HEK293 (cell line): ENCODE measurements around the gene FHDC1.

ENCODE experiments used
- CTCF ChIA-PET: fragments of 350-600 bp; formaldehyde crosslinking; extraction: SDS; loops from one replicate; lab custom pipeline; 2021; ENCODE audit warnings: antibody characterized with exemption; lab: Yijun Ruan, JAX
- POLR2A ChIA-PET: fragments of 300-600 bp; formaldehyde crosslinking; extraction: SDS; loops from one replicate; lab custom pipeline; 2020; ENCODE audit warnings: antibody characterized with exemption, inconsistent platforms; lab: Yijun Ruan, JAX
- H3K27ac ChIP-seq: fragments of 200-500 bp; sonication (Bioruptor generic); 2 replicates; pipeline ENCODE4 v1.5.1; 2014; ENCODE audit warnings: low read depth, low read length, control low read depth, inconsistent platforms; ENCODE audit errors: extremely low read depth
- H3K36me3 ChIP-seq, 2 experiments: fragments of 200-500 bp in 1 of 2; sonication (Bioruptor generic) in 1 of 2; 1 replicate in 1 of 2; 2 replicates in 1 of 2; pipeline ENCODE4 v1.5.1; 2014 to 2017; ENCODE audit warnings: inconsistent platforms in 2 of 2, low read length in 2 of 2; ENCODE audit not compliant: control insufficient read depth in 2 of 2, insufficient read depth in 1 of 2
- H3K4me1 ChIP-seq: fragments of 200-500 bp; sonication (Bioruptor generic); 2 replicates; pipeline ENCODE4 v1.5.1; 2014; ENCODE audit warnings: mild to moderate bottlenecking, low read length, inconsistent platforms; ENCODE audit not compliant: control insufficient read depth, insufficient read depth
- H3K4me3 ChIP-seq: 2 replicates; pipeline ENCODE4 v1.5.1; 2011; ENCODE audit warnings: low read depth, mild to moderate bottlenecking, control low read depth, low read length, moderate library complexity
- H3K9me3 ChIP-seq: fragments of 200-500 bp; sonication (Bioruptor generic); 2 replicates; pipeline ENCODE4 v1.5.1; 2014; ENCODE audit warnings: low read depth, low read length, inconsistent platforms; ENCODE audit not compliant: control insufficient read depth, insufficient read depth
- CTCF ChIP-seq: fragments of 450-650 bp; formaldehyde crosslinking; IDR thresholded peaks from 2 replicates; pipeline ENCODE4 v1.5.1; 2016; ENCODE audit warnings: missing biosample characterization, missing genetic modification characterization
- GLI2 ChIP-seq: fragments of 450-650 bp; formaldehyde crosslinking; IDR thresholded peaks from 2 replicates; pipeline ENCODE4; 2017; ENCODE audit warnings: missing biosample characterization, missing genetic modification characterization, low read depth, borderline replicate concordance
- GLI4 ChIP-seq: fragments of 450-650 bp; formaldehyde crosslinking; IDR thresholded peaks from 2 replicates; pipeline ENCODE4 v1.5.1; 2016; ENCODE audit warnings: missing biosample characterization, missing genetic modification characterization
- SETDB1 ChIP-seq: IDR thresholded peaks from one replicate; pipeline ENCODE4 v1.6.1; 2017; ENCODE audit warnings: mild to moderate bottlenecking, low read length, moderate library complexity, mixed read lengths; ENCODE audit not compliant: insufficient read length
- ZBTB21 ChIP-seq: fragments of 450-650 bp; formaldehyde crosslinking; IDR thresholded peaks from 2 replicates; pipeline ENCODE4 v1.5.1; 2017; ENCODE audit warnings: missing biosample characterization, missing genetic modification characterization
- ZBTB8A ChIP-seq: fragments of 450-650 bp; formaldehyde crosslinking; IDR thresholded peaks from 2 replicates; pipeline ENCODE4 v1.5.1; 2016; ENCODE audit warnings: missing biosample characterization, missing genetic modification characterization
- ZFP37 ChIP-seq: fragments of 450-650 bp; formaldehyde crosslinking; IDR thresholded peaks from 2 replicates; pipeline ENCODE4 v1.5.1; 2016; ENCODE audit warnings: missing biosample characterization, missing genetic modification characterization
- ZNF112 ChIP-seq: fragments of 450-650 bp; formaldehyde crosslinking; IDR thresholded peaks from 2 replicates; pipeline ENCODE4 v1.5.0; 2017; ENCODE audit warnings: missing biosample characterization, missing genetic modification characterization
- ZNF132 ChIP-seq: fragments of 450-650 bp; formaldehyde crosslinking; IDR thresholded peaks from 2 replicates; pipeline ENCODE4 v1.5.1; 2017; ENCODE audit warnings: missing biosample characterization, missing genetic modification characterization, borderline replicate concordance
- ZNF155 ChIP-seq: fragments of 450-650 bp; formaldehyde crosslinking; IDR thresholded peaks from 2 replicates; pipeline ENCODE4 v1.5.1; 2016; ENCODE audit warnings: missing biosample characterization, missing genetic modification characterization
- ZNF19 ChIP-seq: fragments of 450-650 bp; formaldehyde crosslinking; IDR thresholded peaks from 2 replicates; pipeline ENCODE4; 2016; ENCODE audit warnings: missing biosample characterization, missing genetic modification characterization, low read depth
- ZNF366 ChIP-seq: fragments of 450-650 bp; formaldehyde crosslinking; conservative IDR thresholded peaks from 2 replicates; pipeline ENCODE4 v1.5.1; 2016; ENCODE audit warnings: missing biosample characterization, missing genetic modification characterization
- ZNF398 ChIP-seq: fragments of 450-650 bp; formaldehyde crosslinking; IDR thresholded peaks from 2 replicates; pipeline ENCODE4 v1.5.1; 2017; ENCODE audit warnings: missing biosample characterization, missing genetic modification characterization
- ZNF423 ChIP-seq: fragments of 450-650 bp; formaldehyde crosslinking; IDR thresholded peaks from 2 replicates; pipeline ENCODE4 v1.5.1; 2016; ENCODE audit warnings: missing biosample characterization, missing genetic modification characterization
- ZNF473 ChIP-seq: fragments of 450-650 bp; formaldehyde crosslinking; IDR thresholded peaks from 2 replicates; pipeline ENCODE4 v1.5.1; 2017; ENCODE audit warnings: missing biosample characterization, missing genetic modification characterization
- ZNF555 ChIP-seq: fragments of 450-650 bp; formaldehyde crosslinking; conservative IDR thresholded peaks from 2 replicates; pipeline ENCODE4 v1.5.1; 2017; ENCODE audit warnings: missing biosample characterization, mild to moderate bottlenecking, missing genetic modification characterization, inconsistent platforms
- ZNF560 ChIP-seq: fragments of 450-650 bp; formaldehyde crosslinking; IDR thresholded peaks from 2 replicates; pipeline ENCODE4 v1.5.1; 2017; ENCODE audit warnings: missing biosample characterization, missing genetic modification characterization, borderline replicate concordance
- ZNF621 ChIP-seq: fragments of 450-650 bp; formaldehyde crosslinking; IDR thresholded peaks from 2 replicates; pipeline ENCODE4 v1.5.1; 2017; ENCODE audit warnings: missing biosample characterization, missing genetic modification characterization
- ZNF623 ChIP-seq: fragments of 450-650 bp; formaldehyde crosslinking; IDR thresholded peaks from 2 replicates; pipeline ENCODE4 v1.5.1; 2016; ENCODE audit warnings: missing biosample characterization, missing genetic modification characterization
- TF ChIP-seq, protein P1 (sequence below): fragments of 450-650 bp; formaldehyde crosslinking; IDR thresholded peaks from 2 replicates; pipeline ENCODE4 v1.5.1; 2016; ENCODE audit warnings: missing biosample characterization, missing genetic modification characterization
- TF ChIP-seq, protein P2 (sequence below): fragments of 450-650 bp; formaldehyde crosslinking; IDR thresholded peaks from 2 replicates; pipeline ENCODE4 v1.5.1; 2017; ENCODE audit warnings: missing biosample characterization, missing genetic modification characterization
- TF ChIP-seq, protein P3 (sequence below): fragments of 450-650 bp; formaldehyde crosslinking; IDR thresholded peaks from 2 replicates; pipeline ENCODE4 v1.5.1; 2016; ENCODE audit warnings: missing biosample characterization, missing genetic modification characterization
- TF ChIP-seq, protein P4 (sequence below): fragments of 450-650 bp; formaldehyde crosslinking; IDR thresholded peaks from 2 replicates; pipeline ENCODE4 v1.5.1; 2017; ENCODE audit warnings: missing biosample characterization, mild to moderate bottlenecking, missing genetic modification characterization, moderate library complexity

Gene FHDC1

GRCh38 chr4:152940461-152940860 lies 4.3 kb downstream of the FHDC1 start (continued):
- TF ChIP-seq, protein P1, sequence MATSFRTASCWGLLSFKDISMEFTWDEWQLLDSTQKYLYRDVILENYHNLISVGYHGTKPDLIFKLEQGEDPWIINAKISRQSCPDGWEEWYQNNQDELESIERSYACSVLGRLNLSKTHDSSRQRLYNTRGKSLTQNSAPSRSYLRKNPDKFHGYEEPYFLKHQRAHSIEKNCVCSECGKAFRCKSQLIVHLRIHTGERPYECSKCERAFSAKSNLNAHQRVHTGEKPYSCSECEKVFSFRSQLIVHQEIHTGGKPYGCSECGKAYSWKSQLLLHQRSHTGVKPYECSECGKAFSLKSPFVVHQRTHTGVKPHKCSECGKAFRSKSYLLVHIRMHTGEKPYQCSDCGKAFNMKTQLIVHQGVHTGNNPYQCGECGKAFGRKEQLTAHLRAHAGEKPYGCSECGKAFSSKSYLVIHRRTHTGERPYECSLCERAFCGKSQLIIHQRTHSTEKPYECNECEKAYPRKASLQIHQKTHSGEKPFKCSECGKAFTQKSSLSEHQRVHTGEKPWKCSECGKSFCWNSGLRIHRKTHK, result no peak
- TF ChIP-seq ZNF623 (tag by site-specific recombination) (no peak), ZNF560 (tag by site-specific recombination) (no peak), ZFP37 (tag by site-specific recombination) (no peak), ZNF423 (no peak)
- TF ChIP-seq, protein P2, sequence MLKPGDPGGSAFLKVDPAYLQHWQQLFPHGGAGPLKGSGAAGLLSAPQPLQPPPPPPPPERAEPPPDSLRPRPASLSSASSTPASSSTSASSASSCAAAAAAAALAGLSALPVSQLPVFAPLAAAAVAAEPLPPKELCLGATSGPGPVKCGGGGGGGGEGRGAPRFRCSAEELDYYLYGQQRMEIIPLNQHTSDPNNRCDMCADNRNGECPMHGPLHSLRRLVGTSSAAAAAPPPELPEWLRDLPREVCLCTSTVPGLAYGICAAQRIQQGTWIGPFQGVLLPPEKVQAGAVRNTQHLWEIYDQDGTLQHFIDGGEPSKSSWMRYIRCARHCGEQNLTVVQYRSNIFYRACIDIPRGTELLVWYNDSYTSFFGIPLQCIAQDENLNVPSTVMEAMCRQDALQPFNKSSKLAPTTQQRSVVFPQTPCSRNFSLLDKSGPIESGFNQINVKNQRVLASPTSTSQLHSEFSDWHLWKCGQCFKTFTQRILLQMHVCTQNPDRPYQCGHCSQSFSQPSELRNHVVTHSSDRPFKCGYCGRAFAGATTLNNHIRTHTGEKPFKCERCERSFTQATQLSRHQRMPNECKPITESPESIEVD, result no peak

GRCh38 chr4:152941411-152941810 lies 5.3 kb downstream of the FHDC1 start:
- Histone ChIP-seq H3K4me3 (no peak overlapping the region), H3K36me3 (no peaks in the 10 kb centered on the region), H3K4me1 (no peaks in the 10 kb centered on the region), H3K9me3 (no peaks in the 10 kb centered on the region), H3K27ac (no peak overlapping the region)
- POLR2A ChIA-PET, result interaction anchor here (0.5 to 0.7 kb wide), 2 partner anchors 9 to 38 kb away, joined by 3 to 4 read pairs; no protein-coding TSS in a partner anchor
- CTCF ChIA-PET, result interaction anchor here (0.7 to 2.0 kb wide), 3 partner anchors 89 to 187 kb away, joined by 3 to 6 read pairs (median 4); no protein-coding TSS in a partner anchor
- TF ChIP-seq ZNF112 (no peak), ZNF423 (no peak), ZNF155 (tag by site-specific recombination) (no peak), ZNF19 (tag by site-specific recombination) (no peak), ZNF473 (no peak), ZNF621 (tag by site-specific recombination) (no peak), SETDB1 (no peak), ZNF555 (tag by site-specific recombination) (no peak), ZNF366 (tag by site-specific recombination) (no peak)

- POLR2A ChIA-PET, result no interaction called here
- no peaks in the 10 kb centered on the region for H3K4me1 ChIP-seq
- no peak overlapping the region for H3K4me3 ChIP-seq
- H3K36me3 ChIP-seq, result no peaks in the 10 kb centered on the region
- CTCF ChIA-PET, result no interaction called here
- no peak overlapping the region for H3K27ac ChIP-seq
- no peaks in the 10 kb centered on the region for H3K9me3 ChIP-seq
- TF ChIP-seq ZBTB8A (no peak), ZNF132 (no peak), GLI2 (tag by site-specific recombination) (no peak), GLI4 (tag by site-specific recombination) (no peak), ZBTB21 (tag by site-specific recombination) (no peak), CTCF (no peak), ZNF398 (tag by site-specific recombination) (no peak)
- TF ChIP-seq, protein P3, sequence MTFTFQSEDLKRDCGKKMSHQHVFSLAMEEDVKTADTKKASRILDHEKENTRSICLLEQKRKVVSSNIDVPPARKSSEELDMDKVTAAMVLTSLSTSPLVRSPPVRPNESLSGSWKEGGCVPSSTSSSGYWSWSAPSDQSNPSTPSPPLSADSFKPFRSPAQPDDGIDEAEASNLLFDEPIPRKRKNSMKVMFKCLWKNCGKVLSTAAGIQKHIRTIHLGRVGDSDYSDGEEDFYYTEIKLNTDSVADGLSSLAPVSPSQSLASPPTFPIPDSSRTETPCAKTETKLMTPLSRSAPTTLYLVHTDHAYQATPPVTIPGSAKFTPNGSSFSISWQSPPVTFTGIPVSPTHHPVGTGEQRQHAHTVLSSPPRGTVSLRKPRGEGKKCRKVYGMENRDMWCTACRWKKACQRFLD (tag by site-specific recombination), result no peak
- TF ChIP-seq, protein P4, sequence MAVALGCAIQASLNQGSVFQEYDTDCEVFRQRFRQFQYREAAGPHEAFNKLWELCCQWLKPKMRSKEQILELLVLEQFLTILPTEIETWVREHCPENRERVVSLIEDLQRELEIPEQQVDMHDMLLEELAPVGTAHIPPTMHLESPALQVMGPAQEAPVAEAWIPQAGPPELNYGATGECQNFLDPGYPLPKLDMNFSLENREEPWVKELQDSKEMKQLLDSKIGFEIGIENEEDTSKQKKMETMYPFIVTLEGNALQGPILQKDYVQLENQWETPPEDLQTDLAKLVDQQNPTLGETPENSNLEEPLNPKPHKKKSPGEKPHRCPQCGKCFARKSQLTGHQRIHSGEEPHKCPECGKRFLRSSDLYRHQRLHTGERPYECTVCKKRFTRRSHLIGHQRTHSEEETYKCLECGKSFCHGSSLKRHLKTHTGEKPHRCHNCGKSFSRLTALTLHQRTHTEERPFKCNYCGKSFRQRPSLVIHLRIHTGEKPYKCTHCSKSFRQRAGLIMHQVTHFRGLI, result no peak
Measured at GRCh38 chr4:152942346-152942745, 6.2 kb downstream of the FHDC1 start.
